Measurements from ENCODE around the gene NKD2. TPM values are rescaled to one million over a fixed set of nuclear protein-coding genes. Genes with fewer than 3 reads are reported as not detected.

The NKD2 gene
- total and polyA plus RNA-seq, 2 of the 4 experiments (the other 2 are of a cell fraction): not detected

GRCh38 chr5:1012900-1013237, 4.3 kb downstream of the NKD2 start:
- no peak overlapping the region for H3K4ac ChIP-seq (ENCODE audit: low read depth, low read length)
- no peaks in the 10 kb centered on the region for H4K20me1 ChIP-seq (ENCODE audit: insufficient read depth, low read length)
- no peaks in the 10 kb centered on the region for H3K79me1 ChIP-seq (ENCODE audit: low read depth in 1 of 2, low read length in 2 of 2)
- ChIA-PET POLR2A (ENCODE audit: unreplicated experiment) (no interaction called here), CTCF (no interaction called here)
- no peak overlapping the region for H2BK5ac ChIP-seq (ENCODE audit: low read depth, low read length, poor library complexity, severe bottlenecking)
- no peak overlapping the region for H2AFZ ChIP-seq (replicated peaks; ENCODE audit: low read length, poor library complexity)
- BruUV-seq (replicated peaks): no TSS peak
- TF ChIP-seq USF2 (IDR thresholded peaks at IDR 0.05; ENCODE audit: low read depth, low read length) (no peak), BHLHE40 (IDR thresholded peaks at IDR 0.05; ENCODE audit: low read depth, low read length) (no peak), RFX5 (IDR thresholded peaks at IDR 0.05; ENCODE audit: low read depth, low read length) (no peak), RAD21 (IDR thresholded peaks at IDR 0.05; ENCODE audit: low read length) (no peak), SMC3 (IDR thresholded peaks at IDR 0.05; ENCODE audit: low read depth, low read length) (no peak), NFE2L2 (IDR thresholded peaks at IDR 0.05; ENCODE audit: low read depth, low read length) (no peak), CTCF (conservative IDR thresholded peaks at IDR 0.05; ENCODE audit: low read depth, low read length) (no peak), MAZ (IDR thresholded peaks at IDR 0.05; ENCODE audit: borderline replicate concordance, low read depth, low read length) (no peak), FOS (IDR thresholded peaks at IDR 0.05; ENCODE audit: low read depth, low read length) (no peak), CHD1 (IDR thresholded peaks at IDR 0.05; ENCODE audit: low read depth, low read length) (no peak), MXI1 (IDR thresholded peaks at IDR 0.05; ENCODE audit: borderline replicate concordance, low read depth, low read length) (no peak), ELK1 (IDR thresholded peaks at IDR 0.05; ENCODE audit: borderline replicate concordance, low read depth, low read length) (no peak), MAFK (IDR thresholded peaks at IDR 0.05; ENCODE audit: low read depth, low read length) (no peak)
- dilution Hi-C loops (cut with HindIII; ENCODE audit: low sequenced_read_pairs, unreplicated experiment) (no loop called here), in situ Hi-C loops (cut with MboI; ENCODE audit: low sequenced_read_pairs) (no loop called here), intact Hi-C loops (cut with micrococcal nuclease) (no loop called here)
- H3K18ac ChIP-seq (ENCODE audit: low read depth, low read length): no peak overlapping the region
- H4K5ac ChIP-seq (ENCODE audit: low read depth, low read length): no peak overlapping the region
- no peak overlapping the region for H2BK120ac ChIP-seq (ENCODE audit: low read depth, low read length)
- no peak overlapping the region for H3K4me2 ChIP-seq (ENCODE audit: low read depth, low read length)
- H2AK5ac ChIP-seq (ENCODE audit: low read depth, low read length): no peak overlapping the region
- H4K8ac ChIP-seq (ENCODE audit: low read depth in 2 of 2, low read length in 2 of 2): no peak overlapping the region
- ATAC-seq (ENCODE audit: low read depth) (no peak), DNase-seq (no peak)
- peaks cover 59% of the 10 kb centered on the region for H3K27me3 ChIP-seq (ENCODE audit: control insufficient read depth, insufficient read depth, low read length)
- H3K56ac ChIP-seq (ENCODE audit: extremely low read depth, insufficient read depth, low read length): no peak overlapping the region
- WGBS, 2 experiments (ENCODE audit: extremely low coverage in 2 of 2, insufficient read length in 1 of 2): 90% methylated on average over 5 of the region's 7 CpGs; no CpG with 5 or more reads in 1 of the 2 experiments
- no peak overlapping the region for H3K4me3 ChIP-seq (ENCODE audit: insufficient read depth, low read depth, low read length)
- no peak overlapping the region for H4K91ac ChIP-seq (ENCODE audit: insufficient read depth, low read depth, low read length)
- no peak overlapping the region for H3K9ac ChIP-seq (ENCODE audit: low read depth, low read length)
- H3K36me3 ChIP-seq (ENCODE audit: control insufficient read depth, insufficient read depth, low read length): no peaks in the 10 kb centered on the region
- no peak overlapping the region for H2BK20ac ChIP-seq (ENCODE audit: low read depth, low read length)
- H3K14ac ChIP-seq (replicated peaks; ENCODE audit: low read depth, low read length): no peak overlapping the region
- no peak overlapping the region for H2BK15ac ChIP-seq (ENCODE audit: low read depth, low read length)
- H3K9me3 ChIP-seq (ENCODE audit: control insufficient read depth, insufficient read depth, low read length): no peaks in the 10 kb centered on the region
- H2AK9ac ChIP-seq (replicated peaks; ENCODE audit: low read depth, low read length, poor library complexity): no peak overlapping the region
- no peaks in the 10 kb centered on the region; the same call in 1 of the 2 replicates for H3K4me1 ChIP-seq (ENCODE audit: control insufficient read depth, insufficient read depth, low read length)
- H3K9me1 ChIP-seq (ENCODE audit: insufficient read depth, low read length): no peaks in the 10 kb centered on the region
- H3K27ac ChIP-seq (ENCODE audit: insufficient read depth, low read length): no peak overlapping the region
- H3K23ac ChIP-seq (ENCODE audit: low read depth, low read length): no peak overlapping the region

Data from IMR-90 (cell line).